ENCODE results near the gene CERCAM. TPM values are rescaled to one million over a fixed set of nuclear protein-coding genes. Genes with fewer than 3 reads are reported as not detected.
A peak's percentile ranks its signal among the peaks of the same experiment; 100 is the strongest.

CERCAM gene
- total and polyA plus RNA-seq, 2 experiments from 2014 or later = 2.7 to 7.9 TPM

GRCh38 chr9:128439273-128439672 lies 18.6 kb downstream of the CERCAM start:
- H2AFZ ChIP-seq = peak overlapping the region; percentile 94
- no peaks in the 10 kb centered on the region for H3K36me3 ChIP-seq (ENCODE audit: insufficient read depth)
- DNase-seq (ENCODE audit: low spot score) = no peak
- no peak for TF ChIP-seq EZH2 (IDR thresholded peaks at IDR 0.05; ENCODE audit: low read depth, unreplicated experiment)
- no peak for TF ChIP-seq ZNF114 (CRISPR knock-in tag; IDR thresholded peaks at IDR 0.05)
- no peak for TF ChIP-seq NANOG (IDR thresholded peaks at IDR 0.05; ENCODE audit: borderline replicate concordance)
- no peak overlapping the region for H3K27ac ChIP-seq (ENCODE audit: low read depth)
- peaks cover 3% of the 10 kb centered on the region for H3K27me3 Mint-ChIP-seq (ENCODE audit: insufficient read depth, low read depth, poor library complexity)
- H3K27ac Mint-ChIP-seq = no peak overlapping the region
- H3K79me2 ChIP-seq (replicated peaks; ENCODE audit: insufficient read depth) = no peaks in the 10 kb centered on the region
- H3K9me2 ChIP-seq (ENCODE audit: insufficient read depth) = no peaks in the 10 kb centered on the region
- no peaks in the 10 kb centered on the region for H3K4me1 ChIP-seq (ENCODE audit: insufficient read depth)
- 0 out of 2 replicates have a peak, but pooled peaks cover 8% of the 10 kb centered on the region for H3F3A ChIP-seq (replicated peaks; ENCODE audit: low read depth)
- H3K27me3 ChIP-seq (ENCODE audit: insufficient read depth) = no peaks in the 10 kb centered on the region
- no peak overlapping the region for H3K4me3 ChIP-seq
- no peaks in the 10 kb centered on the region for H4K20me1 ChIP-seq (replicated peaks; ENCODE audit: insufficient read depth)
- H3K4me2 ChIP-seq = no peak overlapping the region
- no peaks in the 10 kb centered on the region for H3K9me3 Mint-ChIP-seq
- H3K36me3 Mint-ChIP-seq (ENCODE audit: low read depth) = no peaks in the 10 kb centered on the region
- H3K4me3 Mint-ChIP-seq = no peak overlapping the region
- no peak for ATAC-seq
- H3K4me1 Mint-ChIP-seq = peaks cover 3% of the 10 kb centered on the region; the same call in 1 of the 3 replicates

GRCh38 chr9:128442150-128442549 lies 21.5 kb downstream of the CERCAM start:
- Mint-ChIP-seq H3K9me3 (no peaks in the 10 kb centered on the region), H3K27me3 (ENCODE audit: insufficient read depth, low read depth, poor library complexity) (peaks cover 3% of the 10 kb centered on the region), H3K4me3 (no peak overlapping the region), H3K27ac (no peak overlapping the region), H3K36me3 (ENCODE audit: low read depth) (no peaks in the 10 kb centered on the region), H3K4me1 (peaks cover 3% of the 10 kb centered on the region; the same call in 1 of the 3 replicates)
- H3K27ac ChIP-seq (ENCODE audit: low read depth) = no peak overlapping the region
- ATAC-seq = no peak
- 0 out of 2 replicates have a peak, but pooled peaks cover 6% of the 10 kb centered on the region for H3F3A ChIP-seq (replicated peaks; ENCODE audit: low read depth)
- no peaks in the 10 kb centered on the region for H4K20me1 ChIP-seq (replicated peaks; ENCODE audit: insufficient read depth)
- no peak overlapping the region for H3K4me3 ChIP-seq
- DNase-seq (ENCODE audit: low spot score) = no peak
- H3K27me3 ChIP-seq (ENCODE audit: insufficient read depth) = no peaks in the 10 kb centered on the region
- no peak overlapping the region for H3K4me2 ChIP-seq
- H2AFZ ChIP-seq = no peak overlapping the region
- no peaks in the 10 kb centered on the region for H3K79me2 ChIP-seq (replicated peaks; ENCODE audit: insufficient read depth)
- H3K9me2 ChIP-seq (ENCODE audit: insufficient read depth) = no peaks in the 10 kb centered on the region
- H3K4me1 ChIP-seq (ENCODE audit: insufficient read depth) = no peaks in the 10 kb centered on the region
- no peaks in the 10 kb centered on the region for H3K36me3 ChIP-seq (ENCODE audit: insufficient read depth)
- TF ChIP-seq STAT1 (IDR thresholded peaks at IDR 0.05; ENCODE audit: unreplicated experiment) (no peak), JUNB (IDR thresholded peaks at IDR 0.05; ENCODE audit: unreplicated experiment) (no peak), EZH2 (IDR thresholded peaks at IDR 0.05; ENCODE audit: low read depth, unreplicated experiment) (no peak), ZNF462 (CRISPR knock-in tag; IDR thresholded peaks at IDR 0.05) (no peak), ZNF114 (CRISPR knock-in tag; IDR thresholded peaks at IDR 0.05) (no peak), REST (IDR thresholded peaks at IDR 0.05; ENCODE audit: unreplicated experiment) (no peak), POLR2AphosphoS5 (IDR thresholded peaks at IDR 0.05; ENCODE audit: low read depth) (no peak), NANOG (IDR thresholded peaks at IDR 0.05; ENCODE audit: borderline replicate concordance) (no peak), ETS1 (IDR thresholded peaks at IDR 0.05) (no peak), EZH2phosphoT487 (IDR thresholded peaks at IDR 0.05; ENCODE audit: unreplicated experiment) (no peak)
